HL-60/S4 treated with phorbol 12-myristate 13-acetate at 8.2 ng/mL for 4 days and 3 days (cell line): ENCODE data around the gene EGF.

Experiments
- in situ Hi-C: fragments of 300-500 bp; cut with MboI; formaldehyde crosslinking; loops from 2 replicates; pipeline ENCODE4 v1.15.0; 2022; ENCODE audit warnings: low sequenced_read_pairs

The EGF gene

GRCh38 chr4:109989044-109989443 is 76.4 kb downstream of the EGF start:
- in situ Hi-C loops = loop anchor here (25.0 kb wide), 1 partner anchor 577 kb away; no protein-coding TSS in a partner anchor

- in situ Hi-C loops = loop anchor here (25.0 kb wide), 1 partner anchor 577 kb away; no protein-coding TSS in a partner anchor
Measured at GRCh38 chr4:109989618-109990017, 76.9 kb downstream of the EGF start.

GRCh38 chr4:109990261-109991257 is 77.9 kb downstream of the EGF start:
- in situ Hi-C loops = loop anchor here (25.0 kb wide), 1 partner anchor 578 kb away; no protein-coding TSS in a partner anchor

GRCh38 chr4:109993116-109993515 is 80.4 kb downstream of the EGF start:
- in situ Hi-C loops = loop anchor here (25.0 kb wide), 1 partner anchor 581 kb away; no protein-coding TSS in a partner anchor

- in situ Hi-C loops = loop anchor here (25.0 kb wide), 1 partner anchor 582 kb away; no protein-coding TSS in a partner anchor
Measured at GRCh38 chr4:109994415-109994827, 81.7 kb downstream of the EGF start.

- in situ Hi-C loops = loop anchor here (25.0 kb wide), 1 partner anchor 584 kb away; no protein-coding TSS in a partner anchor
Measured at GRCh38 chr4:109996526-109996925, 83.8 kb downstream of the EGF start.

GRCh38 chr4:109998867-109999584 is 86.3 kb downstream of the EGF start:
- in situ Hi-C loops = loop anchor here (25.0 kb wide), 1 partner anchor 587 kb away; no protein-coding TSS in a partner anchor

- in situ Hi-C loops = loop anchor here (25.0 kb wide), 1 partner anchor 587 kb away; no protein-coding TSS in a partner anchor
Measured at GRCh38 chr4:109999585-109999912, 86.9 kb downstream of the EGF start.

- in situ Hi-C loops = loop anchor here (10.0 kb wide), 1 partner anchor 522 kb away; no protein-coding TSS in a partner anchor
Measured at GRCh38 chr4:110002326-110002725, 89.6 kb downstream of the EGF start.

- in situ Hi-C loops = loop anchor here (10.0 kb wide), 1 partner anchor 521 kb away; no protein-coding TSS in a partner anchor
Measured at GRCh38 chr4:110003401-110004187, 90.9 kb downstream of the EGF start.

- in situ Hi-C loops = loop anchor here (10.0 kb wide), 1 partner anchor 520 kb away; no protein-coding TSS in a partner anchor
Measured at GRCh38 chr4:110004556-110004955, 91.9 kb downstream of the EGF start.

- in situ Hi-C loops = loop anchor here (10.0 kb wide), 1 partner anchor 519 kb away; no protein-coding TSS in a partner anchor
Measured at GRCh38 chr4:110005461-110006056, 92.9 kb downstream of the EGF start.

GRCh38 chr4:110007217-110007616 is 94.5 kb downstream of the EGF start:
- in situ Hi-C loops = loop anchor here (10.0 kb wide), 1 partner anchor 518 kb away; no protein-coding TSS in a partner anchor

- in situ Hi-C loops = loop anchor here (10.0 kb wide), 1 partner anchor 516 kb away; no protein-coding TSS in a partner anchor
Measured at GRCh38 chr4:110008540-110008939, 95.9 kb downstream of the EGF start.

GRCh38 chr4:110009550-110009949 is 96.9 kb downstream of the EGF start:
- in situ Hi-C loops = loop anchor here (10.0 kb wide), 1 partner anchor 515 kb away; no protein-coding TSS in a partner anchor

GRCh38 chr4:110010797-110011196 is 98.1 kb downstream of the EGF start:
- in situ Hi-C loops = no loop called here

GRCh38 chr4:110012917-110013316 is 100.2 kb downstream of the EGF start:
- in situ Hi-C loops = no loop called here

GRCh38 chr4:110014233-110014632 is 101.5 kb downstream of the EGF start:
- in situ Hi-C loops = no loop called here

GRCh38 chr4:110019153-110019552 is 106.5 kb downstream of the EGF start:
- in situ Hi-C loops = no loop called here

- in situ Hi-C loops = no loop called here
Measured at GRCh38 chr4:110020139-110020538, 107.5 kb downstream of the EGF start.
